ENCODE results near the gene KLHL29.

DNA sequence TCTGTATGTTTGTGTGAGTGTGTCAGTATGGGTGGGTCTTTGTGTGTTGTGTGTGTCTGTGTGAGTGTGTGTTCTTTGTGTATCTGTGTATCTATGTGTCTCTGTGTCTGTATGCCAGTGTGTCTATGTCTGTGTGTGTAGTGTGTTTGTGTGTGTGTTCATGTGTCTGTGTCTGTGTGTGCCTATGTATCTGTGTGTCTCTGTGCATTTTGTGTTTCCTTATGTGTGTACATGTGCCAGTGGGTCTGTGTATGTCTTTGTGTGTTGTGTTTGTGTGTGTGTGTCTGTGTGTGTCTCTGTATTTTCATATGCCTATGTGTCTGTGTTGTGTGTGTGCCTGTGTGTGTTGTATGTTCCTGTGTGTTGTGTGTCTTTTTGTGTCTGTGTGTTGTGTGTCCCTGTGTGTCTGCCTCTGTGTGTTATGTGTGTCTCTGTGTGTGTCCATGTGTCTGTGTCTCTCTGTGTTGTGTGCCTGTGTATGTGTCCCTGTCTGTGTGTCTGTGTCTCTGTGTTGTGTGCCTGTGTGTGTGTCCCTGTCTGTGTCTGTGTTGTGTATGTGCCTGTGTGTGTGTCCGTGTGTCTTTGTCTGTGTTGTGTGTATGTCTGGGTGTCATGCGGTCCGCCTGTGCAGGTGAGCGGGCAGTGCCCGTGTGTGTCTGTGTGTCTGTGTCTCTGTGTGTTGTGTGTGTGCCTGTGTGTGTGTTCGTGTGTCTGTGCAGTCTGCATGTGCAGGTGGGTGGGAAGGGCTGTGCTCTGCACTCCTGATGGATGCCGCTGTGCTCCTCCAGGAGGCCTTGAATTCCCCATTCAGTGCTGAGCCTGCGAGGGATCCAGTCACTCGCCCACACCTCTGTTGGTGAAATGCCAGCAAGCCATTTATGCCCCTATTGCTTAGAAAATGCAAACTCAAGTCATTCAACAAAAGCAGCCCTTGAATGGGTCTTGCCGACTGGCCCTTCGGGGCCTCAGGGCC is 37.4 kb downstream of the KLHL29 start:
- TF ChIP-seq EZH2 (IDR thresholded peaks at IDR 0.05; ENCODE audit: borderline replicate concordance, insufficient read depth, low read length, poor library complexity, severe bottlenecking) (no peak), POLR2AphosphoS5 (IDR thresholded peaks at IDR 0.05) (no peak), EP300 (conservative IDR thresholded peaks at IDR 0.05; ENCODE audit: poor library complexity, severe bottlenecking) (no peak), TAF1 (IDR thresholded peaks at IDR 0.05; ENCODE audit: low read depth) (no peak)
- TF ChIP-seq, protein P1, sequence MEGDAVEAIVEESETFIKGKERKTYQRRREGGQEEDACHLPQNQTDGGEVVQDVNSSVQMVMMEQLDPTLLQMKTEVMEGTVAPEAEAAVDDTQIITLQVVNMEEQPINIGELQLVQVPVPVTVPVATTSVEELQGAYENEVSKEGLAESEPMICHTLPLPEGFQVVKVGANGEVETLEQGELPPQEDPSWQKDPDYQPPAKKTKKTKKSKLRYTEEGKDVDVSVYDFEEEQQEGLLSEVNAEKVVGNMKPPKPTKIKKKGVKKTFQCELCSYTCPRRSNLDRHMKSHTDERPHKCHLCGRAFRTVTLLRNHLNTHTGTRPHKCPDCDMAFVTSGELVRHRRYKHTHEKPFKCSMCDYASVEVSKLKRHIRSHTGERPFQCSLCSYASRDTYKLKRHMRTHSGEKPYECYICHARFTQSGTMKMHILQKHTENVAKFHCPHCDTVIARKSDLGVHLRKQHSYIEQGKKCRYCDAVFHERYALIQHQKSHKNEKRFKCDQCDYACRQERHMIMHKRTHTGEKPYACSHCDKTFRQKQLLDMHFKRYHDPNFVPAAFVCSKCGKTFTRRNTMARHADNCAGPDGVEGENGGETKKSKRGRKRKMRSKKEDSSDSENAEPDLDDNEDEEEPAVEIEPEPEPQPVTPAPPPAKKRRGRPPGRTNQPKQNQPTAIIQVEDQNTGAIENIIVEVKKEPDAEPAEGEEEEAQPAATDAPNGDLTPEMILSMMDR (IDR thresholded peaks at IDR 0.05; ENCODE audit: poor library complexity, severe bottlenecking): no peak
